HG03280 (cell line): ENCODE results near the gene LGI4.

Experiments used
- ATAC-seq: cut with Tn5 transposase; IDR thresholded peaks from one replicate; pipeline ENCODE4 v1.9.1; 2021; ENCODE audit warnings: mild to moderate bottlenecking, moderate library complexity; ENCODE audit not compliant: unreplicated experiment

LGI4 gene

GRCh38 chr19:35134601-35135242 is at the start of gene LGI4:
LGI4 (minus strand) TSS chr19:35135059; CDS start chr19:35134680, 379 bp downstream.
- ATAC-seq = no peak

- ATAC-seq = no peak
Measured at GRCh38 chr19:35184267-35184666, 49.4 kb upstream of the LGI4 start.

- ATAC-seq = no peak
Measured at GRCh38 chr19:35181387-35181786, 46.5 kb upstream of the LGI4 start.

GRCh38 chr19:35179830-35180229 is 45.0 kb upstream of the LGI4 start:
- ATAC-seq = no peak

GRCh38 chr19:35178701-35179100 is 43.8 kb upstream of the LGI4 start:
- ATAC-seq = no peak

GRCh38 chr19:35177377-35178274 is 42.8 kb upstream of the LGI4 start:
- no peak for ATAC-seq

GRCh38 chr19:35176181-35176570 is 41.3 kb upstream of the LGI4 start:
- no peak for ATAC-seq

GRCh38 chr19:35174226-35174625 is 39.4 kb upstream of the LGI4 start:
- ATAC-seq = no peak

GRCh38 chr19:35171730-35172129 is 36.9 kb upstream of the LGI4 start:
- no peak for ATAC-seq

- ATAC-seq = no peak
Measured at GRCh38 chr19:35170359-35171061, 35.7 kb upstream of the LGI4 start.

GRCh38 chr19:35169221-35169995 is 34.5 kb upstream of the LGI4 start:
- no peak for ATAC-seq

- no peak for ATAC-seq
Measured at GRCh38 chr19:35168196-35168595, 33.3 kb upstream of the LGI4 start.

GRCh38 chr19:35167251-35168119 is 32.6 kb upstream of the LGI4 start:
- no peak for ATAC-seq

- ATAC-seq = no peak
Measured at GRCh38 chr19:35166100-35167063, 31.5 kb upstream of the LGI4 start.

- ATAC-seq = no peak
Measured at GRCh38 chr19:35165200-35166058, 30.6 kb upstream of the LGI4 start.

- no peak for ATAC-seq
Measured at GRCh38 chr19:35164418-35164817, 29.6 kb upstream of the LGI4 start.

GRCh38 chr19:35162471-35163326 is 27.8 kb upstream of the LGI4 start:
- no peak for ATAC-seq
